ENCODE results near the gene RNASE12.
"Not testable (repeated sequence)": the region's sequence is repeated elsewhere in the genome, so short reads cannot be mapped to it uniquely, and the experiment has no call there.

The RNASE12 gene

GRCh38 chr14:20614038-20614840 is 23.1 kb upstream of the RNASE12 start:
- no peak for DNase-seq (ENCODE audit: low spot score)

GRCh38 chr14:20613094-20614037 is 22.2 kb upstream of the RNASE12 start:
- peak; percentile 94 for DNase-seq (ENCODE audit: low spot score)

- DNase-seq (ENCODE audit: low spot score): peak; percentile 62
Observed at GRCh38 chr14:20612403-20612802, 21.2 kb upstream of the RNASE12 start.

- DNase-seq (ENCODE audit: low spot score): peak; percentile 15
Observed at GRCh38 chr14:20611277-20611676, 20.1 kb upstream of the RNASE12 start.

GRCh38 chr14:20610002-20610765 is 19.0 kb upstream of the RNASE12 start:
- DNase-seq (ENCODE audit: low spot score): peak; percentile 78

- peak; percentile 96 for DNase-seq (ENCODE audit: low spot score)
Observed at GRCh38 chr14:20609215-20610001, 18.2 kb upstream of the RNASE12 start.

GRCh38 chr14:20608383-20609110 is 17.4 kb upstream of the RNASE12 start:
- no peak for DNase-seq (ENCODE audit: low spot score)

- DNase-seq (ENCODE audit: low spot score): no peak
Observed at GRCh38 chr14:20607617-20608016, 16.4 kb upstream of the RNASE12 start.

GRCh38 chr14:20606902-20607242 is 15.7 kb upstream of the RNASE12 start:
- no peak for DNase-seq (ENCODE audit: low spot score)

- DNase-seq (ENCODE audit: low spot score): peak; percentile 47
Observed at GRCh38 chr14:20606190-20606901, 15.2 kb upstream of the RNASE12 start.

- DNase-seq (ENCODE audit: low spot score): no peak
Observed at GRCh38 chr14:20603813-20604690, 12.9 kb upstream of the RNASE12 start.

- no peak for DNase-seq (ENCODE audit: low spot score)
Observed at GRCh38 chr14:20602583-20602982, 11.4 kb upstream of the RNASE12 start.

- no peak for DNase-seq (ENCODE audit: low spot score)
Observed at GRCh38 chr14:20601522-20601921, 10.3 kb upstream of the RNASE12 start.

GRCh38 chr14:20597108-20597507 is 5.9 kb upstream of the RNASE12 start:
- DNase-seq (ENCODE audit: low spot score): no peak

GRCh38 chr14:20595726-20596125 is 4.5 kb upstream of the RNASE12 start:
- not testable (repeated sequence) for DNase-seq (ENCODE audit: low spot score)

- no peak for DNase-seq (ENCODE audit: low spot score)
Observed at GRCh38 chr14:20592574-20592973, 1.4 kb upstream of the RNASE12 start.

GRCh38 chr14:20587489-20588154 is 3.6 kb downstream of the RNASE12 start, which contains the start of gene RNASE11:
Gene RNASE11 (minus strand): TSS chr14:20588001.
- no peak for DNase-seq (ENCODE audit: low spot score)

GRCh38 chr14:20583908-20584307 is 7.3 kb downstream of the RNASE12 start:
- no peak for DNase-seq (ENCODE audit: low spot score)

Data from pons (tissue), 1 donor.